HL-60/S4 treated with retinoic acid at 250 ng/mL for 4 days and 3 days (cell line): ENCODE measurements around the gene SH3RF3.

Source experiments
- in situ Hi-C: fragments of 300-500 bp; cut with MboI; formaldehyde crosslinking; loops from 2 replicates; pipeline ENCODE4 v1.7.0; 2022; ENCODE audit warnings: low sequenced_read_pairs

The SH3RF3 gene

DNA sequence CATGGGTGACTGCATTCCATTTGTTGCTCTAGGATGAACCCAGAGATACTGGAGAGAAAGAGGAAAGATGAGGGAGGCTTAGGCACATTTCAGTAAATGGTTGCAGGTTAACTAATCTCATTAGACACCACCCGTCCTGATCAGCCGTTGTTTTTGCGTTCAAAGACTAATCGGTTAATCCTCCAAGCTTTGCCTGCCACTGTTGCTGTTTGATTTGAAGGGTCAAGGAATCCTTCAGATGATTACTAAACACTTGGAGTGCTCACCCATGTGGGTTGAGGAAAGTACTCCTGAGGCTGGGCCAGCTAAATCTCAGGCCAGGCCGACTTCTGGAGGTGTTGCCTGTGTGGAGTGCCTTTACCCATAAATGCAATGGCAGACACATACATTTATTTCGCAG lies 8.6 kb downstream of the SH3RF3 start:
- in situ Hi-C loops: loop anchor here (10.0 kb wide), 1 partner anchor 367 kb away; no protein-coding TSS in a partner anchor

- in situ Hi-C loops: loop anchor here (10.0 kb wide), 1 partner anchor 366 kb away; no protein-coding TSS in a partner anchor
Observed at GRCh38 chr2:109138449-109138848, 9.4 kb downstream of the SH3RF3 start.

DNA sequence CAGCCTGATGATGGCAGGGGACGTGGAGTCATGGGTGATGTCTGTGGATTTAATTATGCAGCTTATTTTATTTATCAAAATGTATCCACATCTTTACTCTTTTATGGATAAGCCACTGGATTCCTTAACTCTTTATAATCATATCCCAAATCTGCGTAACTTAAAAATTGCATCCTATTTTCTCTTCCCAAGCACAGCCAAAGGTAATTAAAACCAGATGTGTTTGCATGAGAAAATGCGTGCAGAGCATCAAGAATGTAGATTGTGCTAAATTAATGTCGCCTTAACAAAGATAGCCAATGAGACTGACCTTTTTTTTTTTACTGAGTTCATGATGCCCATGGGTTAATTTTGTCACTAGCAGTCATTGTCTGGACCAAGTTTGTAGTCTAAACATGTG lies 10.0 kb downstream of the SH3RF3 start:
- in situ Hi-C loops: loop anchor here (10.0 kb wide), 1 partner anchor 366 kb away; no protein-coding TSS in a partner anchor

DNA sequence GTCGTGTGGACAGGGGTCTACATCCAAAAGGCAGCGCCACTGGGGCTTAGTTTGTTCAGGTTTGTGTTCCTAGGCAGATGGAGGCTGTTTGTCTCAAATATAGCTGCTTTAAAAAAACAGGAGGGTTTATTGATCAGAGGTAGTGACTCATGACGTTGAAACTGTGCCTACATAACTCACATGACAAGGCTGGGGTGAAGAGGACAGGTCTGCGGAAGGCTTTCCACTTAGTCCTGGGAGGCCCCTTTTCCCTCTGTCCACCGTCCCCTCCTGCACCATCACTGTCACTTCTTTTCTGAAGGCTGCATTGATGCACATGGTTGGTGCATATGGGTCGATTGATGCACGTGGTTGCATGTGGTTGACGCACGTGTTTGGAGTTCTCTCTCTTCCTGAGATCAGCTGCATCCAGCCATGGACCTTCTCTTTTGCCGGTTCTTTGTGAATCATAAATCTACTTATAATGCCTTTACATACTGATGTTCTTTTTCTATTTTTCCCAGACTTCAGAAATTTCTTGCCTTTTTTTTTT lies 10.9 kb downstream of the SH3RF3 start:
- in situ Hi-C loops: loop anchor here (10.0 kb wide), 1 partner anchor 365 kb away; no protein-coding TSS in a partner anchor

GRCh38 chr2:109141006-109141600 lies 12.1 kb downstream of the SH3RF3 start:
- in situ Hi-C loops: no loop called here

- in situ Hi-C loops: no loop called here
Observed at GRCh38 chr2:109141727-109142283, 12.8 kb downstream of the SH3RF3 start.

- in situ Hi-C loops: no loop called here
Observed at GRCh38 chr2:109142416-109143210, 13.6 kb downstream of the SH3RF3 start.

- in situ Hi-C loops: no loop called here
Observed at GRCh38 chr2:109143214-109144187, 14.5 kb downstream of the SH3RF3 start.

- in situ Hi-C loops: no loop called here
Observed at GRCh38 chr2:109144271-109144670, 15.3 kb downstream of the SH3RF3 start.

DNA sequence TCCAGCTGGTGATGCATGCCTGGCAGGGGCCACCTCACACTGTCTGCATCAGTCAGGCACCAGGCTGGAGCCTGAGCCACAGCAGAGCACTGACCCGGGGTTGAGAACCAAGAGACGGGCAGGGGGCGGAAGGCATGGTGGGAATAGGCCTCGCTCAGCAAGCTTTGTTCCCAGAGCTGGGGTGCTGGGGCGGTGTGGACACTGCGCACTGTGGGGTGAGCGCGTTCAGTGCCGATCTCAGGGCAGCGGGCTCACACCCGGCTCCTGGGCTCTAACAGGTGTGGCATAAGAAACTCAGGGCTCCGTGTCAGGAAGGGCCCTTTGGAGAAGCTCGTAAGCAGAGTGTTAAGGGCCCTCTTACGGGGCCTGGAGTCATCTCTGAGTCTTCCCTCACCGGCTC lies 15.7 kb downstream of the SH3RF3 start:
- in situ Hi-C loops: no loop called here

DNA sequence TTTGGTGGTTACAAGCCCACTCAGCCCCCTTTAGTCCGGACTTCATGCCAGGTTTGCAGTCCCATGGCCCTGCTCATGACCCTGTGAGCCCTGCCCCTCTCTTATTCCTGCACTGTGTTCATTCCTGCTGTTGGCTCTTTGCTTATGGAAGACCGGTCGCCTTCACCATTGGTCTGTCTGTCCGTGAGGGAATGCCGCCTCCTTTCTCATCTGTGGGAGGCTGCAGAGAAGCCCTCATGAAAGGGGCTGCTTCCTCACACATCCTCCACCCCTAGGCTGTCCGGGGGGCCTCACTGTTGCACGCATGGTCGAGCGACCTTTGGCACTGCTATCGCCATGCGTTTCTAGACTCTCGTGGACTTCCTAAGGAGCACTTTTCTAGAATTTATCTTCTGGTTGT lies 16.3 kb downstream of the SH3RF3 start:
- in situ Hi-C loops: no loop called here

GRCh38 chr2:109147405-109147804 lies 18.4 kb downstream of the SH3RF3 start:
- in situ Hi-C loops: no loop called here

DNA sequence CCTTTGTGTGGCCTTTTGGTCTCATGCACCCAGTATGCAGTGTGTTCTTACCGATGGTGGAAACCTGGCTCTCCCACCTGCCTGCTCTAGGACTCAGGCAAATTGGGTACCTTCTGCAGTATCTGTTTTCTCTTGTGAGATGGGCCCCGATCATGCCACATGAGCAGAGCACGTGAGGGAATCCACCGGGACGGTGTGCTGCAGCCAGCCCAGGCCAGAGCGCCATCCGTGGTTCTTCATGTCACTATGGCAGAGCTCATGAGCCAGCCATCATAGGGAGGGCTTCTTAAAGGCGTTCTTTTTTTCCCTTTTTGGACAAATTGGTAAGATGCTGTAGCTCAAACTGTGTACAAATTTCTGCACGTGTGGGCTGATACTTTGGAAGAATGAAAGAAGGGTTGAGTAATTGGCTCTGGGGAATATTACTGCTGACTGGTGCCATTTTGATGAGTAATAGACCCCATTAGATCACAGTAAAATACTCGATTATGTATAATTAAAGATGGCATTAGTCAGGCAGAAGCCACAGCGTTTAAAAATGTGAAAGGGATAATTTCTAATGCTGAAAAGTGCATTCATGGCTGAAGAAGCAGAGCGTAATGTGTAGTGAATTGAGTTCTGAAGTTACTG lies 19.2 kb downstream of the SH3RF3 start:
- in situ Hi-C loops: no loop called here

- in situ Hi-C loops: no loop called here
Observed at GRCh38 chr2:109148991-109149645, 20.1 kb downstream of the SH3RF3 start.

DNA sequence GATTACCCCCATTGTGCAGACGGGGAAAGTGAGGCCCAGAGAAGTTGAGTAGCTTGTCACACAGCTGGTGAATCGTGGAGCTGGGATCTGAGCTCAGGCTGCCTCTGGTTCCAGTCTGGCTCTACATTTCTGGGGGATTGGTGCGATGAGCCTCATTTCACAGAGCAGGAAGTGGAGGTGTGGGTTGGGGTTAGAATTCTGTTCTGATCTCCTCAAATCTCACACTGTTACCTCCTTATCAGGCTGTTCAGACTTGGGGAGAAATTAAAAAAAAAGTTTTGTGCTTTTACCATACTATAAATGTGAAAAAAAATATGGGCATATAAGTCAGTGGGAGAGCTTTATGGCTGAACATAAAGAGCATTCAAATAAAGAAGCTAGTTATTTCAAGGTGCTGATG lies 21.6 kb downstream of the SH3RF3 start:
- in situ Hi-C loops: no loop called here

DNA sequence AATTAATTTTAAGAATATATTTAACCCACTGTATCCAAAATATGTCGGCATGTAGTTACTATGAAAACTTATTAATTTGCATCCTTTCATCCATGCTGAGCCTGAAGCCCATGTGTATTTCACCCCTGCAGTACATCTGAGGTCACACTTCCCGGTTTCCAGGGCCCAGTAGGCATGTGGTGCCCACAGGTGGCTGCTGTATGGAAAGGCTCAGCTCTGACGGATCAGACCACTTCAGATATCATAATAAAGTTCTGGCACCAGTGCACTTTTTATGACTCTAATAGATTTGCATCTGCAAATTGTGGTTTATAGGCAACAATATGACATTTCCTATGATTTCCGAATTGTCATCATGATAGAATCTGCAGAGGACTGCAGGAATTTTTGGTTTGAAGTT lies 22.5 kb downstream of the SH3RF3 start:
- in situ Hi-C loops: no loop called here

DNA sequence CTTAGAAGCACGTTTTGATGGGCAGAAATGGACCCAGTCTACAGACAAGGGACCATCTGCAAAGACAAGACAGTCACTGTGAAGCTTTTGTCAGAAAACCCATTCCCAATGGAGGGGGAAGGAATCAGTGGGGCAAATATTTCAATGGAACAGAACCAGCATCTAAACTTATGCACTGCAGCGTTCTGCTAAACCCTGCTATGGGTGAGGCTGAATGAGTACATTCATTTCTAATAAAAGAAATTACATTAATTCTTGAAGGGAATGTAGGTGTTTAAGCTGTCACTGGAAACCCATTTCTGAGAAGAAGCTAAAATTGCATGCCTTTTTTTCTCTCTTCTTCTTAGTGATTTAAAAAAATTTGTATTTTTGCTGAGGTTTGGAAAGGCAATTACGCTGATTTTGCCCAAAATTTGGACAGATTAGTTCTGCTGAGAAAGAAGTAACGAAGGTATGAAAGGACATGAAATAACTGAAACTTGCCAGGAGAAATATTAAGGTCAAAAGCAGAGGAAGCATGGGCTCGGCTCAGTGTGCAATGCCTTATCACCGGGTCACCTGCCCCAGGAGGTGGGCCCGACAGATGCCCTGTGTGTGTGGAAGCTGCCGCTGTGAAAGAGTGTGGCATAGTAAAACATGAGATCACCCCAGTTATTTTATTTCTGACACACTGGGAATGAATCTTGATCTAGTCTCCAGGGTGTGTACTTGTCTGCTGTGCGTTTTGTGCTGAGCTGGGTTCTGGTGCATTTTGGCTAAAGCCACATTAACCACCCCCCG lies 24.2 kb downstream of the SH3RF3 start:
- in situ Hi-C loops: no loop called here

GRCh38 chr2:109153807-109154206 lies 24.8 kb downstream of the SH3RF3 start:
- in situ Hi-C loops: no loop called here

DNA sequence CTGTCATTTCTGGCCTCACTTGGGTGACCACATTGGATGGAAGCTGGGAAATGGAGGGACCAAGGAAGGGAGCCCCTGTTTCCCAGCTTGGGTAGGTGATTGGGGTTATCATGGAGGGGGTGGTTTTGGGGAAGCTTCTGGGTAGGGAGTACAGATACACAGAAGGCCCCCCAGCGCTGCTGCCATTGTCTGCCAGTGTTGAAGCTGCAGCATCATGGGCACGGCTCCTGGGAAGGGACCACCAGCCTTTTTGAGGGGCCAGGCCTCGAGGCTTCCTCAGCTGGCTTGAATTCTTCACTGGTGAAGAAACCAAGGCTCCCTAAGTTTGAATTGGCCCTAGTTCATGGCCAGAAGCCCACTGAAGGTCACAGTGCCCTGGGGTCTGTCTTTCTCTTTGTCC lies 25.2 kb downstream of the SH3RF3 start:
- in situ Hi-C loops: no loop called here
